GM18498 (cell line): ENCODE results near the gene CD6.

Experiments
- ATAC-seq: cut with Tn5 transposase; IDR thresholded peaks from one replicate; pipeline ENCODE4 v1.9.1; 2021; ENCODE audit warnings: mild to moderate bottlenecking, moderate library complexity; ENCODE audit not compliant: unreplicated experiment

Gene CD6

GRCh38 chr11:60934790-60935605 is 36.5 kb upstream of the CD6 start:
- no peak for ATAC-seq

- no peak for ATAC-seq
Measured at GRCh38 chr11:60935676-60936442, 35.6 kb upstream of the CD6 start.

- no peak for ATAC-seq
Measured at GRCh38 chr11:60936467-60937143, 34.9 kb upstream of the CD6 start.

- ATAC-seq, result no peak
Measured at GRCh38 chr11:60937144-60937527, 34.3 kb upstream of the CD6 start.

- no peak for ATAC-seq
Measured at GRCh38 chr11:60937811-60938210, 33.7 kb upstream of the CD6 start.

- no peak for ATAC-seq
Measured at GRCh38 chr11:60938500-60938899, 33.0 kb upstream of the CD6 start.

GRCh38 chr11:60939301-60939700 is 32.2 kb upstream of the CD6 start:
- no peak for ATAC-seq

GRCh38 chr11:60939855-60940254 is 31.6 kb upstream of the CD6 start:
- ATAC-seq, result no peak

GRCh38 chr11:60941371-60942119 is 29.9 kb upstream of the CD6 start:
- no peak for ATAC-seq

- ATAC-seq, result no peak
Measured at GRCh38 chr11:60942219-60942618, 29.3 kb upstream of the CD6 start.

- ATAC-seq, result no peak
Measured at GRCh38 chr11:60942970-60943565, 28.4 kb upstream of the CD6 start.

- ATAC-seq, result no peak
Measured at GRCh38 chr11:60944490-60945294, 26.8 kb upstream of the CD6 start.

GRCh38 chr11:60945295-60945667 is 26.2 kb upstream of the CD6 start:
- no peak for ATAC-seq

GRCh38 chr11:60946601-60947264 is 24.7 kb upstream of the CD6 start:
- no peak for ATAC-seq

- no peak for ATAC-seq
Measured at GRCh38 chr11:60947700-60948099, 23.8 kb upstream of the CD6 start.

- ATAC-seq, result no peak
Measured at GRCh38 chr11:60948250-60948649, 23.2 kb upstream of the CD6 start.

- no peak for ATAC-seq
Measured at GRCh38 chr11:60950024-60950423, 21.5 kb upstream of the CD6 start.

- no peak for ATAC-seq
Measured at GRCh38 chr11:60950933-60951605, 20.4 kb upstream of the CD6 start.

- no peak for ATAC-seq
Measured at GRCh38 chr11:60951606-60951903, 19.9 kb upstream of the CD6 start.
